Activated CD4-positive, alpha-beta T cell treated with anti-CD3 and anti-CD28 coated beads, Interleukin-2, amount 50 U/mL, for 4 hours (primary cell): ENCODE measurements around the gene TCEANC.
"Not testable (repeated sequence)": the region's sequence is repeated elsewhere in the genome, so short reads cannot be mapped to it uniquely, and the experiment has no call there.

Source experiments
- DNase-seq, 2 experiments: peaks; one replicate each; pipeline ENCODE4 v3.0.0-alpha.2; 2020

TCEANC gene, protein sequence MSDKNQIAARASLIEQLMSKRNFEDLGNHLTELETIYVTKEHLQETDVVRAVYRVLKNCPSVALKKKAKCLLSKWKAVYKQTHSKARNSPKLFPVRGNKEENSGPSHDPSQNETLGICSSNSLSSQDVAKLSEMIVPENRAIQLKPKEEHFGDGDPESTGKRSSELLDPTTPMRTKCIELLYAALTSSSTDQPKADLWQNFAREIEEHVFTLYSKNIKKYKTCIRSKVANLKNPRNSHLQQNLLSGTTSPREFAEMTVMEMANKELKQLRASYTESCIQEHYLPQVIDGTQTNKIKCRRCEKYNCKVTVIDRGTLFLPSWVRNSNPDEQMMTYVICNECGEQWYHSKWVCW

DNA sequence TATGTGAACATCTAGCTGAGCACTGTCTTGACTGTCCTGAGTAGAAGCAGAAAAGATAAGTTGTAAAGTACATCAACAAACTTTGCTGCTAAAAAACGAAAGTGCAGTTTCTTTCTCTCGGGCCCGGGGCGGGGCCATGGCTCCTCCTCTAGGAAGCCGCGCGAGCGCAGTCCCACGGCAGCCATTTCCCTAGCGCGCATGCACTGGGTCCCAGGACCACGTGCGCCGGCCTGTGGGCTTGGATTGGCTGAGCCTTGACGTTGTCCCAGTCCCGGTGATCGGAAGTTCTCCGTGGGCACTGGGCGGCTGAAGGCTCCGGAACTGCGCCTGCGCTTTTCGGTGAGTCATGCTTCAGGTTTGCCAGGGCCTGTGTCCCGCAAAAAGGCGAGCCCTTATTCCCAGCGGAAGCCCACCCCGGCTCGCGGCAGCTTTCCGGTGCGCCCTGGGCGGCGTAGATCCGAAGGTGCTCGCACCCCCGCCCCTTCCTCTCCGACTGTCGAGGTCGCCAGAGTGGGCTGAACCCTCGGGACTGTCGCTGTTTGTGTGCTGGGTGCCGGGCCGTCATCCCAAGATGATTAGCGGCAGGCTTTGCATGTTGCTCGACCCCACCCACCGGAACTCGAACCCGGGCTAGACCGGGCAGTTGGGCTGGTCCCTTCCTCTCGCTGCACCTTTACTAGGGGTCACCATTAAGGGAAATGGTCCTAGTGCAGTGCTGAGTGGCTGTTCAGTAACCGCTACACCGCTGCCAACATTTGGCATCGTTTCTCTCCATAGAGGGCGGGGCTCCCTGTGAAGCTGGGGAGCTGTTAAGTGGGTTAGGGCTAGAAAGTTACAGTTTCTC lies at the start of gene TCEANC:
Gene TCEANC, plus strand, starts transcription at position 292 of the 844 bp plus-strand sequence. CDS start 9,368 bp downstream, outside the sequence.
- peak; percentile 87 to 90 for DNase-seq

DNA sequence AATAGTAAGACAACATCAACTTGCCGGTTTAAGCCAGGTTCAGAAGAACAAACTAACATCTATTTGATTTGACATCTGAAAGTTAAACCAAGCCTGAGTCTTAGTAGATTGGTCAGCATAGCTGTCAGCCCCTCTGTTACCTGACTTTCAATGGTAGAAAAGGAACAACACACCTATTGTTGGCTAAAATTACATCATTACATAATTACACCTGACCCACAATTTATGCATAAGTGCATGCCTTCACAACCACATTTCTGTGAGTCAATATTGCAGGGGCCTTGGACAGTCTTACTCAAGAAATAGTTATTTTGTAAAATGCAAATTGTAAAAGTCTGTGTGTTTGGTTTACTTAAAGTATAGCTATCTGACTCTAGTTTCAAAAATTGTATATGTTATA lies 47.3 kb upstream of the TCEANC start:
- DNase-seq: no peak

DNA sequence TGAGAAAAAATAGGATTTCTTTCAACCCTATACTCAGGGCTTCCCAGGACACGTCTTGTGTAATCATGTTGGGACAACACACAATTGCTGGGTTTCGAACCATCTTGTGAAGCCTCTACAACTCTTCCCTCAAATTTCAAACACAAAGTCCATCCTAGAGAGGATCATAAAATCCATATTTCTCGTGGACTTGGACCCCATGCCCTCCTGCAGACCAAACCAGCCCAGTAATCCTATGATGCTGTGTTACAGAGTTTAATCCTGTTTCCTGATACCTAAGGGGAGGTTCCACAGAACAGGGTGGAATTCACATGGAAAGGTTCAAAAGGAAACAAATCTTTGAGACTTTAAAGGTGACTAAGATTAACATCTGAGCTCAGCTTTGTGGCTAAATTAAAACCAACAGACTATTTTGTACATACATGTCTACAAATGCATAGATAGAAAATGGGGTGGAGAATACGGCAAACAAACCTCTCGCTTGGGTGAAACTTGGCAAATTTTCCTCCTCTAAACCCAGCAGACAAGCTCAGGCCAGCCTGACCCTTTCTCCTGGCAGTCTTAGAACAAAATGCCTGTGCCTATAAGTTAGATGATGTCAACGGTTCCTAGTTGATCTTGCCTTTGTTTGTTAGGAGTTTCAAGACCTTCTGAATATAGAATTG lies 45.5 kb upstream of the TCEANC start:
- DNase-seq: no peak

DNA sequence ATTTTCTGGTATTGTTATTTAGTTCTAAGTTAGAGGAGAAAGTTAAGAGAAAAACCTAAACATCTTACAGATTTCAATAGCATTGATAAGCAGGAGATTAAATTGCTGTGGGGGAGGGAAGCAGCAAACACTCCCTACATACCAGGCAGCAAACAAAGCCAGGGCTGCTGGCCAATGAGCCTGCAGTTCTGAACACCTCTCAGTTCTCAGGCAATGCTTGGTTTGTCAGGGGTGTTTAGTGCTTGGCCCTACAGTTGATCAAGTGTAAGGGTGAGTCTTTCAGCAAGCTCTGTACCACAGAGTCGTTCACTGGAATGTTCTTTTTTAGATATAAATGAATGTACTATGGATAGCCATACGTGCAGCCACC lies 45.0 kb upstream of the TCEANC start:
- no peak for DNase-seq

DNA sequence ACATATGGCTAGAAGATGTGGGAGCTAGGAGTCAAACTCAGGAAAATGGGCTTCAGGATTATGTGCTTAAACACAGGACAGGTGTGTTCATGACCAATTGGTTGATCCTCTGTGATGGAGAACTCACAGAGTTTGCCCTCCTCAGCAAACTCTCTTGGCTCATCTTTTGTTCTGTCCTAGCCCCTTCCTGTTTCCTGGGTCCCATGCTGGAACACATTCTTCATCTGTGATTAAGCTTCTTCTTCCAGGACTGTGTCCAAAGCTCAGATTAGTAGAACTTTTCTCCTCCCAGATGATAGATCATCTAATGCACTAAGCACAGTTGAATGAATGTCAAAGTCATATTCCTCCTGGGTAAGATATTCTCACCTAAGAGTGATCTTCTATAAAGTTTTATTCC lies 38.8 kb upstream of the TCEANC start:
- no peak for DNase-seq

DNA sequence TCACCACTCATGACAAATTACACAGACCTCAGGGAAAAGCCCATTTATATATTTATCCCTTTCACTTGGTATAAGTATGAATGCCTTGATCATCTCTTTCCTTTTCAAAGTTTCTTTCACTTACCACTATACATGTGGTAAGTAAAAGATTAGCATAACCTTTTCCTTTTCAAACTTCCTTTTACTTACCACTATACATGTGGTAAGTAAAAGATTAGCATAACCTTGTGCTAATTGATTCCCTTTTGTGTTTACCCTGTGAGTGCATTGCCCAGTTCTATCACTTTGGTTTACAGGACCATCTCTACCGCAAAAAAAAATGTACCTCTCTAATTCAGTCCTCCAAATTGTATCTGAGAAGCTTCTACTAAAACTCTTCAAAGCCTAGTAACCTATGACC lies 32.7 kb upstream of the TCEANC start:
- DNase-seq: no peak

DNA sequence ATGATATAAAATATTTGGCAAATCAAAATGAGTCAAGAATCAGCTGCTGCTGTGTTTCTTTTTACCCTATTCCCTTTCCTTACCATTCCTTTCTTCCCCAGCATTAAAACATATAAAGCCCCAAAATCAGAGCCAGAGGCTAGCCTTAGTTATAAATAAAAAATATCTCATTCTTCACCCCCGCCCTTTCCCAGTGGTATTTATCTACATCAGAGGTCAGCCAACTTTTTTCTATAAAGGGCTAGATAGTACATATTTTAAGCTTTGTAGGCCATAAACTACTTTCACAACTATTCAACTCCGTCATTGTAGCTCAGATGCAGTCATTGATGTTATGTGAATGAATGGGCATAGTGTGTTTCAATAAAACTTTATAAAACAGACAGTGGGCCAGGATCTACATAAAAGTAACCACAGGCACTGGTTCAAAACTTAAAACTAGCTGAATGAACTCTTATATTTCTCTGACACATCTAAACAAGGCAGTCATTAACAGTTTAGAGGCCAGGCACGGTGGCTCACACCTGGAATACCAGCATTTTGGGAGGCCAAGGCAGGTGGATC lies 30.5 kb upstream of the TCEANC start:
- no peak for DNase-seq

DNA sequence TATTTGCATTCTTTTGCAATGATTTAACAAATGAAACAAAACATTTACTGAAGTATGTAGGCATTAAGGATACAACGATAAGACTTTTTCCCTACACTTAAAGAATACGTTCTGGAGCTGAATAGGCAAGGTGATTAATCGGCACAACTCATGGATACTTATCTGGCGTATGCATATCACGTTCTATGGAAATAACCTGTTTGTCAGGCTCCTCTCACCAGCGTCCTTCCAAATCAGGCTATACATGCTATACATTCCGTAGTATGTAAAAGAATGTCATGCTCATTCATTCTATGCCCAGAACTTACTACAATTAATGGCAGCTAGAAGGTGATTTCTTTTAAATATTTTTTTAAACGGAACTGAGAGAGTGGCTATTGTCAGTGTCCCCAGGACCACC lies 25.6 kb upstream of the TCEANC start:
- no peak for DNase-seq

DNA sequence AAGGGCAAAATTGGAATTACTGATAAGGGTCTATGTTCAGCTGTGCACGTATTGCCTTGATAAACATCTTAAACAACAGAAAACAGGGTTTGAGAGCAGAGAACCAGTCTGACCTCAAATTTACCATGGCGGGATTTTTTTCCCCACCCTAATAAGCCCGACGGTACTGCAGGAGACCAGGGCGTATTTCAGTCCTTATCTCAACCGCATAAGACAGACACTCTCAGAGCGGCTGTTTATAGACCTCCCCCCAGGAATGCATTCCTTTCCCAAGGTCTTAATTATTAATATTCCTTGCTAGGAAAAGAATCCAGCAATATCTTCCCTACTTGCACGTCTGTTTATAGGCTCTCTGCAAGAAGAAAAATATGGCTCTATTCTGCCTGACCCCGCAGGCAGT lies 15.7 kb upstream of the TCEANC start:
- DNase-seq: not testable (repeated sequence)

DNA sequence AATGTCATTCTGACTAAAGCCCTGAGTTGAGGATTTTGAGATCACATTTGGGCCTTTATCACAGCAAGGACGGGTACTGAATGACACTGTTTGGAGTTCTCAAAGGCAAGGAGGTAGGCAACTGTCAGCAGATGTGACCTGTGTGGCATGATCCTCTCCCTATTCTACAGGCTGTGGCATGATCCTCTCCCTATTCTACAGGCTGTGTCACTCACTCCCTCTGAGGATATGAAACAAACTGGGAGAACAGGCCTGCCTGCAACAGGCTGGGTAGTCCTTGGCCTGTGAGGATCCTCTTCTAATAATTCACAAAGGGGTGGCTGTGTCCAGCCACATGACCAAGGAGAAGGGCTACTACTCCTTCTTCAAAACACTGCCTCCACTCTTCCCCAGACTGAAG lies 14.9 kb upstream of the TCEANC start:
- DNase-seq: no peak

DNA sequence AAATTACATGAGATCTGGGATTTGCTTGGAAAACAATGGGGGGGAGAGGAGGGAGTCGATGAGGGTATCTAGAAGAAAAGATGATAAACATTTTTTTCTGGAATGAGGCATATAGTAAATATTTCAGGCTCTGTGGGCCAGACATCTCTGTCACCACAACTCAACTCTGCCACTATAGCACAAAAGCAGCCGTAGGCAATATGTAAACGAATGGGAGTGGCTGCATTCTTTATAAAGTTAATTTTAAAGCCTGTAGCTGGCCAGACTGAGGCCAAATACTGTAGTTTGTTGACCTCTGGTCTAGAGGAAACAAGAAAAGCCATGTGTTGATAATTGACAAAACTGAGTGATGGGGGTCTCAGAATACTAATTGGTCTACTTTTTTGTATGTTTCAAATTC lies 14.1 kb upstream of the TCEANC start:
- DNase-seq: no peak

DNA sequence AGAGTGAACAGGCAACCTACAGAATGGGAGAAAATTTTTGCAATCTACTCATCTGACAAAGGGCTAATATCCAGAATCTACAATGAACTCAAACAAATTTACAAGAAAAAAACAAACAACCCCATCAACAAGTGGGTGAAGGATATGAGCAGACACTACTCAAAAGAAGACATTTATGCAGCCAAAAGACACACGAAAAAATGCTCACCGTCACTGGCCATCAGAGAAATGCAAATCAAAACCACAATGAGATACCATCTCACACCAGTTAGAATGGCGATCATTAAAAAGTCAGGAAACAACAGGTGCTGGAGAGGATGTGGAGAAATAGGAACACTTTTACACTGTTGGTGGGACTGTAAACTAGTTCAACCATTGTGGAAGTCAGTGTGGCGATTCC lies 11.3 kb upstream of the TCEANC start:
- DNase-seq: not testable (repeated sequence)

DNA sequence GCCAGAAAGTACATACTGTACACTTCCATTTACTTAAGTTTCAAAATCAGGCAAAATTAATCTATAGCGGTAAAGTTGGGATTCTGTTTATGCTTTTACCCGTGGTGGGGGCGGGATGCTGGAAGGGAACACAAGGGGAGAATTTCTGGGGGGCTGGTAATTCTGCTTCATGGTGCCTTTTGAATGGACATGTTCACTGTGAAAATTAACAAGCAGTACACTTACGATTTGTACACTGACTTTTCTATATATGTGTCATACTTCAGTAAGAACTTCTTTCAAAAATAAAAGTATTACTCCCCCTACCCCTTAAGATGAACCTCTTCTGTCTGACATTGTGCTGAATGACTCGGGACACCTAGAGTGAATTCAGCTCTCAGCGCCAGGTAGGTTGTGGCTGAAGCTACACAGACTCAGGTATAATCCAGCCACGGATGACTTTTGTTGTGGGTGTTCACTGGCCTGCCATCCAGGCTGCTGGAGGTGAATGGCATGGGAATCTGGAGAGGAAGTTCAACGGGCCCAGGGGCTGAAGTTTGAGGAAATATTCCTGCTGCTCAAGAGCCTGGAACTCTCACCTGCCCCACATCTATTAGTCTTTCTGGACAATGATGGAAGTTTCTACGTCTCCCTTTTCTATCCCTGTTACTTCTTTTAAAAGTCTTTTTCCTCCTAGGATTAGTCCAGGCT lies 7.3 kb upstream of the TCEANC start:
- DNase-seq: no peak

DNA sequence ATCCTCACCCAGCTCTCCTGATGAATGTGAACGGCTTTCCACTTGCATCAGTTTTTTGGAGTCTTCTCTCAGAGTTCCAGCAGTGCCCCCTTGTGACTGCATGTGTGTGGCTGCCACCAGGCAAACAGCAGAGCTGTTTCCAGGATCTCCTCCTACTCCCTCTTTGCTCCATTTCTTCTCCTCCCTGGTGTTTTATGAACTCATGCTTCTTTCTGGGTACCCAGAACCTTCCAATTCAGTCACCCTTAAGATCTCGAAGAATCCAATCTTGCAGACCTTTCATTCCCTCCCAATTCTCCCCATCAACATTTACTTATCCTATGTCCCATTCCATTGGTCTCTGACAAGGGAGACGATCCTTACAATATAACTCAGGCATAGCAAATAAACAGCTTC lies 6.8 kb upstream of the TCEANC start:
- DNase-seq: peak; percentile 15 to 16

DNA sequence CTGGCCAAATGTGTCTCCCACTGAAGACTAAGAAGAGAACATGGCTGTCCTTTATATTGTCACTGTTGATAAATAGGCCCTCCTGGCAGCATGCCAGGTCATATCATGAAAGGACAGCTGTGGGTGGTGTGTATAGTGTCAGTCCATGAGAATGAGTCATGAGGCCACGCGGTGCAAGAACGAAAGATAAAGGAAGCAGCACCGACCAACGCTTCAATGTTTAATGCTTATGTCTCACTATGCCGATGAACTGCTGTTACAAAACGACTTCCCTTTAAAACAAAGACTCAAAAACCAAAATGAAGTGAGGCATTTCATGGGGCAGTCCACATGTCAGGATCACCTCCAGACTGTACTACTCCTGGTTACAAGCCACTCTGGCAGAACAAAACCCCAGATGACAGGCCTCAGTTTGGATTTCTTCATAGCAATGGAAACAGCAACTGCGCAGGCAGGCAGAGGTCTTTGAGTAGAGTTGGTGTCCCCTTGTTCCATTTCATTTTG lies 5.2 kb upstream of the TCEANC start:
- DNase-seq: peak; percentile 54 to 64

DNA sequence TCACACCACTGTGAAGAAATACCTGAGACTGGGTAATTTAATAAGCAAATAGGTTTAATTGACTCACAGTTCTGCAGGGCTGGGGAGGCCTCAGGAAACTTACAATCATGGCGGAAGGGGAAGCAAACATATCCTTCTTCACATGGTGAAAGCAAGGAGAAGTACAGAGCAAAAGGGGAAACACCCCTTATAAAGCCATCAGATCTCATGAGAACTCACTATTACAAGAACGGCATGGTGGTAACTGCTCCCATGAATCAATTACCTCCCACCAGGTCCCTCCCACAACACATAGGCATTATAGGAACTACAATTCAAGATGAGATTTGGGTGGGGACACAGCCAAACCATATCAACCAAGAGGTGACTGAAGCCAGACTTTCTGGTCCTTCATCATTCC lies 4.6 kb upstream of the TCEANC start:
- DNase-seq: not testable (repeated sequence)

DNA sequence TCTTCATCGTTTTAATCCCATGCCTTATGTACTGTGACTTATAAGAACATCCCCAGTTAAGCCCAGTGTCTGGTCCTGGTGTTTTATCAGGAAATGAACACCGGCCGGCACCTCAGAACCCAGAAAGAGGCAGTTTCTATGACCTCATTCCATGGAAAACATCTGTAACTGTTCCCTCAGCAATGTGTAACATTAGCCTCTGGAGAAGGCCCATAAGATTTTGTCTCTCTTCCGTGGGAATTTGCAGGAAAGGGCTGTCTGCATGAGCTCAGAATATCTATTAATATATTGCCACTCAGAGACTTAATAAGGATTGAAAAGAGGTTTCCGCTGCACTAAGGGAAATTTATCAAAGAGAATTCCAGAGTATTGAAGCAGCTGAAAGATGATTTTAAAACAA lies 3.1 kb upstream of the TCEANC start:
- no peak for DNase-seq

DNA sequence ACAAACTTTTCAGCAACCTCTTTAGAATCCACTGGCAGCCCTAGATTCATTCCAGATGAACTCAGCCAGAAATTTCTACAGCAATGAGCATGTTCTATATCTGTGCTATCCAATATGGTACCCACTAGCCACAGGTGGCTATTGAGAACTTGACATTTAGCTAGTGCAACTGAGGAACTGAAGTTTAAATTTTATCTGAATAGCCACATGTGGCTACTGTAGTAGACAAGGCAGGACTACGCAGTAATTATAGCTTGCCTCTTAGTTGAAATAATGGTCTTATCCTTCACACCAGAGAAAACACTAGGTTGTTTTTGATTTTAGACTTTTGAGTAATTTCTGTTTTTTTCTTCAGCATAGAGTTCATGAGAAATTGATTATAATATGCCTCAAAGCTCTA lies 2.6 kb upstream of the TCEANC start:
- no peak for DNase-seq

DNA sequence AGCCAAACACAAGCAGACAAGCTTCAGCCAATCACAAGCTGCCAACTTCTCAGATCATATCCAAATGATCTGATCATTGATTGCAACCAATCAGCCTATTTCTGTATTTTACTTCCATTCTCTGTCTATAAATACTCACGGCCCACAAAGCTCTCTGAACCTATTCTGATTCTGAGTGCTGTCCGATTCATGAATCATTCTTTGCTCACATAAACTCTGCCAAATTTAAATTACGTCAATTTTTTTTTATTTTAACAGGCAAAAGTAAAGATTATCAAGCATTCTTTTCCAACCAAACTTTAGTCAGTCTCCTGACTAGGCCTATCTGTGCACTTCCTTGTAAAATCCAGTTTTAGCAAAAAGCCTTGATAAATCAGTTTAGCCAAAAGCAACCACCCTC lies 1.8 kb upstream of the TCEANC start:
- no peak for DNase-seq

DNA sequence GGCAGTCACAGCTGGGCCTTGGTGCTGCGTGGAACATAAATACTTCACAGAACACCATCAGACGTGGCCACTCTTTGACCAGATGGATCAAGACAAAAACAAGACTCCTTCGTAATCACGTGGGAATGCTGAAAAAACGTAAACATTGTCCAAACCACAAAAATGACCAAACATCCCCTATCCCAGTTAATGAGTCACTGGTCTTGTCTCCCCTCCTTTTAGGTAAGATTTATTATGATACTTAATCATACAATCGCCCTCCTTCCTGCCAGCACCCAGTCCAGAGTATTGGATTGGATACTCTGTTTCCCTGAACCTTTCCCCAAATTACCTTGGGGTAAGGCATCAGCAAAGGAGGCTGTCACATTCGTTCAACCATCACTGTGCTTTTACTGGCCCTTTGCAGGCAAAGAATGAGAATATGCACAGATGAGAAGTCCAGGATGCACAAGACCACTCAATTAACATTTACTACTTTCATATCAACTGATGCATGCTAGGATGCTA lies 601 bp upstream of the TCEANC start:
- DNase-seq: no peak

DNA sequence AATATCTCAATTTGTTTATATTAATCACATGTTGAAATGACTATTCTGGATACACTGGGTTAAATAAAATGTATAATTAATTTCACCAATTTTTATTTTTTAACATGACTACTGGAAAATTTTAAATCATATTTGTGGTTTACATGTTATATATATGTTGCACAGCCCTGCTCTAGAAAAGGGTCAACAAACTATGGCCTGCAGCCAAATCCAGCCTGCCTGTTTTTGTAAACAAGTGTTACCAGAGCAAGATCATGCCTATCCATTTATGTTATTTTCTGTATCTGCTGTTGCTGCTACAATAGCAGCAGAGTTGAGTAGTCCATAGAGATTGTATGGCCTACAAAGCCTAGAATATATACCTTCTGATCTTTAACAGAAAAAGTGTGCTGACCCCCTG lies 1.2 kb downstream of the TCEANC start:
- DNase-seq: no peak

DNA sequence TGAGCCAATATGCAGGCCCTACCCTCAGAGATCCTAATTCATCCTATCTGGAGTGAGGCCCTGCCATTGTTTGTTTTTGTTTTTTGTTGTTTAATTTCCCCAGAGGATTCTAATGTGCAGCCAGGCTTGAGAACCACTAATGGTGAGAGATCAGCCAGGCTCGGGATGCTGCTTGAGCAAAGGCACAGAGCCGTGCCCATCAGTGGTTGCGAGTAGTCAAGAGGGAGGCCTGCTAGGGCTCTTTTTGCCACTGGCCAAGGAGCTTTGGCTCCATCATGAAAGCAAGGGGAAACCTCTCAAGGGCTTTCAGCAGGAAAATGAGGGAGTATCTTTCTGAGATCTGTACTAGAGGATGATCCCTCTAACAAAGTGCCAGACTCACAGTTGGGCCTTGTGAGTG lies 2.7 kb downstream of the TCEANC start:
- DNase-seq: no peak
